Measurements from ENCODE around the gene KCNIP1.
"Not testable (repeated sequence)": the region's sequence is repeated elsewhere in the genome, so short reads cannot be mapped to it uniquely, and the experiment has no call there.

Gene KCNIP1

DNA sequence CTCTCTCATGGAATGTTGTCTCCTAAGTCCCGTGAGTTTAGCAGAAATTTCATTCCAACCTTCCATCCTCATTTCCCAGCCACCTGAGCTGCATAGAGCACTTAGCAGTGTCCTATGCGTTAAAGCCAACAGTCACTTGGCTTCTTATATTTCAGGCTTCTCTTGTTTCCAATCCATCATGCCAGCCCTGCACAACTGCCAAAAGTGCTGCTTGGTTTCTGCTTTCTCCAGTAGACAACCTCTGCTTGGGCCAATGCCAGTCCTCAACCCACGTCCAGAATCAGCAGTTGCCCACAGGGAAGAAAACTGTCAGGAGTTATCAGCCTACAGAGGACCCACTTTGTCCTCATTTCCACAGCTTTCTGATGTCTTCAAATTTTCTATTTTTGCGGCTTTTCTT, 42.5 kb downstream of the KCNIP1 start:
- peaks cover 22% of the 10 kb centered on the region for H3K27me3 Mint-ChIP-seq (ENCODE audit: low read depth)
- no peak overlapping the region for H3K27ac Mint-ChIP-seq
- peaks cover 12% of the 10 kb centered on the region for H3K9me3 Mint-ChIP-seq
- no peaks in the 10 kb centered on the region for H3K36me3 Mint-ChIP-seq (ENCODE audit: low read depth)
- H3K4me3 Mint-ChIP-seq: no peak overlapping the region
- H3K4me1 Mint-ChIP-seq (ENCODE audit: low read depth): no peaks in the 10 kb centered on the region

GRCh38 chr5:170550382-170550781, 46.6 kb downstream of the KCNIP1 start:
- H3K36me3 Mint-ChIP-seq (ENCODE audit: low read depth); H3K4me1 Mint-ChIP-seq (ENCODE audit: low read depth); H3K9me3 Mint-ChIP-seq; H3K27ac Mint-ChIP-seq; H3K4me3 Mint-ChIP-seq: not testable (repeated sequence)
- H3K27me3 Mint-ChIP-seq (ENCODE audit: low read depth): peaks cover 20% of the 10 kb centered on the region

DNA sequence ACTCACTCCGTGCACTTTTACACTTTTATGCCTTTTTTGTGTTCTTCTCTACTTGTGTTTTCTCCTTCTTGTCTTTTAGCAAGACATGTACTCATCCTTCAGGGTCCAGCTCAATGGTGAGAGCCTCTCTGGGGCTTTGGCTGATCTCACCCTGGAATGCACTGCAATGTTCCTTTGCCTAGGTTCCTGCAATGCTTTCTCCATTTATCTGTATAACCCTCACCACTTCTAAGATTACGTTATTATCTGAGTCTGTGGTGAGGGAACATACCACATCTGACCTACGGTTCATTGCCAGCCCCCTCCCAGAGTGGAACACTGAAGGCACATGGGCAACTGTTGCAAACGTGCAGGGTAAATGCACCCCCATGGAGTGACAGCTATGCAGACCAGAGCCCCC, 47.3 kb downstream of the KCNIP1 start:
- Mint-ChIP-seq H3K4me3 (no peak overlapping the region), H3K36me3 (ENCODE audit: low read depth) (no peaks in the 10 kb centered on the region), H3K27me3 (ENCODE audit: low read depth) (peaks cover 15% of the 10 kb centered on the region), H3K9me3 (no peaks in the 10 kb centered on the region), H3K27ac (no peak overlapping the region), H3K4me1 (ENCODE audit: low read depth) (no peaks in the 10 kb centered on the region)

DNA sequence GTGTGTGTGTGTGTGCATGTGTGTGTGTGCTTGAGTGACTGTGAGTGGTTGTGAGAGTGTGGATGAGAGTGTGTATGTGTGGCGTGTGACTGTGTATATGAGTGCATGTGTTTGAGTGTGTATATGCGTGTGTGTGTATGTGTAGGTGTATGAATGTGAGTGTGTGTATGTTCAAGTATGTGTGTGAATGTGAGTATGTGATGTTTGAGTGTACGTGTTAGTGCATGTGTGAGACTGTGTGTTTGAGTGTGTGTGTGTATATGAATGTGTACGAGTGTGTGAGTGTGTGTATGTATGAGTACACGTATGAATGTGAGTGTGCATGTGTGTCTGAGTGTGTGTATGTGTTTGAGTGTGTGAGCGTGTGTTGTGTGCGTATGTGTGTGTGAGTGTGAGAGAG, 47.8 kb downstream of the KCNIP1 start:
- Mint-ChIP-seq H3K4me1 (ENCODE audit: low read depth) (no peaks in the 10 kb centered on the region), H3K4me3 (no peak overlapping the region), H3K27ac (no peak overlapping the region), H3K27me3 (ENCODE audit: low read depth) (peaks cover 15% of the 10 kb centered on the region), H3K36me3 (ENCODE audit: low read depth) (no peaks in the 10 kb centered on the region), H3K9me3 (no peaks in the 10 kb centered on the region)

GRCh38 chr5:170552621-170553115, 48.8 kb downstream of the KCNIP1 start:
- no peaks in the 10 kb centered on the region for H3K4me1 Mint-ChIP-seq (ENCODE audit: low read depth)
- no peaks in the 10 kb centered on the region for H3K36me3 Mint-ChIP-seq (ENCODE audit: low read depth)
- no peaks in the 10 kb centered on the region for H3K9me3 Mint-ChIP-seq
- peaks cover 6% of the 10 kb centered on the region for H3K27me3 Mint-ChIP-seq (ENCODE audit: low read depth)
- no peak overlapping the region for H3K27ac Mint-ChIP-seq
- H3K4me3 Mint-ChIP-seq: no peak overlapping the region

DNA sequence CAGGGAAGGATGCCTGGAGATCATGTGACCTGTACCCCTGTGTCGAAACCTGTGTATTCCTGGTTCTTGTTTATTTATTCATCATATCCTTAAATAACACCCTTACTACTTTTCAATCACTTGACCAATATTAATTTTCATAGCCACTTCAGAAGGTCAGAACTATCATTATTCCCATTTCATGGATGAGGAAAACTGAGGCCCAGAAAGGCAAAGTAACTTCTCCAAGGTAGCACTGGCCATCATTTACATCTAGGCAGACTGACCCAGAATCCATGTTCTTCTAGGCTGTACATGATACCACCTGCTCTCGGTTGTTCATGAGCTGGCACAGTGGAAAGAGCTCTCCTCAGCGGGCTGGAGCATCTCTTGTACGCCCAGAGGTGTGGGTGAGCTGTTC, 49.4 kb downstream of the KCNIP1 start:
- Mint-ChIP-seq H3K4me3 (no peak overlapping the region), H3K9me3 (no peaks in the 10 kb centered on the region), H3K27ac (no peak overlapping the region), H3K27me3 (ENCODE audit: low read depth) (peaks cover 6% of the 10 kb centered on the region), H3K36me3 (ENCODE audit: low read depth) (no peaks in the 10 kb centered on the region), H3K4me1 (ENCODE audit: low read depth) (no peaks in the 10 kb centered on the region)

DNA sequence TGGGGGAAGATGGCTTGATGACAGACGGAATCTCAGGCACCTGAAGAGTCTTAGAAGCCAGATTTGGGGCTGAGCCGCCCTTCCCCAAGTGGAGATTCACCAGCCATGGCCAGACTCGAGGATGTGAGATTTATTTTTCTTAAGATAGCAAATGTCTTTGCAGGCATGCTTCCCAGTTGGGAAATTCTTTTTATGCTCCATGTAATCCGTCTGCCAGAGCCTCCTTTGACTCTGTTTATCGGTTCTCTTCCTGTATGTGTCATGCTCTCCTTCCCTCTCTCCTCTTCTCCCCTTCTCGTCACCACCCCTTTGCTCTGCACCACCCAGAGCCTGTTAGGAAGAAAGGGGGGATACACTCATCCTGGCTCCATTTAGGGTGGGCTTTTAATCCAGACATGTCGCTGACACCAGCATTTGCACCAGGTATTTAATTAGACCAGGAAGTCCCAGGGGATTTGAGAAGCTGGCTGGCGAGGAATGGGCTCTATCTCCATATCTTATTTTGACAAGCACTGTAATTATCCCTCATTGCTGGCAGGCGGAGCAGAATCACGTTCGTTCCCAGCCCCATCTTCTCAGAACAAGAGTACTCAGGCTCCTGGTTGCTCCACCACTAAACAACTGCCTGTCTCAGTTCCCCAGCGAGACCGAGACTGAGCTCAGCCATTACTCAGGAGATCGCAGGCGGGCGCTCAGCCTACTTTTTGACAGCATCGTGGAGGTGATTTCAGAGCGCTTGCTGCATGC, 50.9 kb downstream of the KCNIP1 start:
- Mint-ChIP-seq H3K4me3 (no peak overlapping the region), H3K27ac (no peak overlapping the region), H3K27me3 (ENCODE audit: low read depth) (peaks cover 17% of the 10 kb centered on the region), H3K9me3 (no peaks in the 10 kb centered on the region), H3K36me3 (ENCODE audit: low read depth) (no peaks in the 10 kb centered on the region), H3K4me1 (ENCODE audit: low read depth) (no peaks in the 10 kb centered on the region)

DNA sequence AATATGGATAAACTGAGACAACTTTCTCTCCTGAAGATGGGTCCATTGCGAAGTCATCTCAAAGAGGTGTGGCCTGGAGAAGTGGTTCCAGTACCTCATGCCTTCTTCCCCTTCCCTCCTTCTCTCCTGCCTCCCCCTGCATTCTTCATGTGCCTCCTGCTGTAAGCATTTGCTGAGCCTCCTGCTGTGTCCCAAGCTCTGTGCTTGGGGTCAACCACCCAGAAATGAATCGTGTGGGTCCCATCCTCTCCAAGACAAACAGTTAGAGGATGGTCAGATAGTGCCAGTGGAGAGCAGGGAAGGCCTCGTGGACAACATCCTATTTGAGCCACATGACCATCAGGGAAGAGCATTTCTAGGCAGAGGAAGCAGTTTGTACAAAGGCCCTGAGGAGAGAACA, 53.5 kb downstream of the KCNIP1 start:
- Mint-ChIP-seq H3K4me1 (ENCODE audit: low read depth) (no peaks in the 10 kb centered on the region), H3K36me3 (ENCODE audit: low read depth) (no peaks in the 10 kb centered on the region), H3K27ac (no peak overlapping the region), H3K27me3 (ENCODE audit: low read depth) (peaks cover 22% of the 10 kb centered on the region), H3K4me3 (no peak overlapping the region), H3K9me3 (no peaks in the 10 kb centered on the region)

DNA sequence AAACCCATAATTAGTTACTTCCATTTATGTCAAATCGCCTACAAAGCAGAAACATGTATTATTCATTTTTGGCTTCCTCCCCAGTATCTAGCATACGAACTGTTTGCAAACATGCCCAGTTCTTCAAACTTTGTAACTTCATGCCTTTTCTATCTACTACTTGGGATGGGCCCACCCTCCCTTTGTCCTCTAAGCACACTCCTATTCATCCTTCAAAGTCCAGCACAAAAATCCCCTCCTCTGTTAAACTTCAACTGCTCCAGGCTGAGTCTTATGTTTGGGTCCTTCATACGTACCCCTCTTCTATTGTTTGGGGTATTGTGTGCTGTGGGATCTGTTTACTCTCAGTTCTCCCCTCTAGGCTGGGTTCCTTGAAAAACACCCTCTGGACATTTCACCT, 55.5 kb downstream of the KCNIP1 start:
- Mint-ChIP-seq H3K4me1 (ENCODE audit: low read depth) (no peaks in the 10 kb centered on the region), H3K9me3 (no peaks in the 10 kb centered on the region), H3K27me3 (ENCODE audit: low read depth) (peaks cover 16% of the 10 kb centered on the region), H3K27ac (no peak overlapping the region), H3K36me3 (ENCODE audit: low read depth) (no peaks in the 10 kb centered on the region), H3K4me3 (no peak overlapping the region)

DNA sequence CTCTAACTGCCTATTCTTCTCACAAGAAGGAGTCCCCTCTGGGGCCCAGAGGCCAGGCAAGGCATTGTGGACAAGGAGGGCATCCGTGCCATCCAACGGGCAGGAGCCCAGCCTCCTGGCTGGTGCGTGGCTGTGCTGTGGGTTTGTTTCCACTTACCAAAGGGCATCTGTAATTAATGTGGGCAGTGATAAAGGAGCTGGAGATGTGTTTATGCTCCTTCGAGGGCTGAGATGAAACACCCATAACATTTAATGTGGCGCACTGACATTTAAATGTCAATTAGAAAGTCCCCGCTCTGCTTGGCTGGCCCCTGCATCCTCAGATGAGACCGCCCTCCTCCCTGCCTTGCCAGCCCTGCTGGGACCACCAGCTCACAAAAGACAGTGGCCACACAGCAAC, 57.1 kb downstream of the KCNIP1 start:
- no peaks in the 10 kb centered on the region for H3K4me1 Mint-ChIP-seq (ENCODE audit: low read depth)
- no peak overlapping the region for H3K4me3 Mint-ChIP-seq
- H3K9me3 Mint-ChIP-seq: no peaks in the 10 kb centered on the region
- no peak overlapping the region for H3K27ac Mint-ChIP-seq
- H3K27me3 Mint-ChIP-seq (ENCODE audit: low read depth): peaks cover 27% of the 10 kb centered on the region
- no peaks in the 10 kb centered on the region for H3K36me3 Mint-ChIP-seq (ENCODE audit: low read depth)

- Mint-ChIP-seq H3K4me3 (no peak overlapping the region), H3K27me3 (ENCODE audit: low read depth) (peaks cover 30% of the 10 kb centered on the region), H3K9me3 (no peaks in the 10 kb centered on the region), H3K36me3 (ENCODE audit: low read depth) (no peaks in the 10 kb centered on the region), H3K4me1 (ENCODE audit: low read depth) (no peaks in the 10 kb centered on the region), H3K27ac (no peak overlapping the region)
These were observed 58.5 kb downstream of the KCNIP1 start for GRCh38 chr5:170562166-170562874.

- Mint-ChIP-seq H3K9me3 (no peaks in the 10 kb centered on the region), H3K4me1 (ENCODE audit: low read depth) (no peaks in the 10 kb centered on the region), H3K27me3 (ENCODE audit: low read depth) (peaks cover 30% of the 10 kb centered on the region), H3K36me3 (ENCODE audit: low read depth) (no peaks in the 10 kb centered on the region), H3K4me3 (no peak overlapping the region), H3K27ac (no peak overlapping the region)
These were observed 59.0 kb downstream of the KCNIP1 start for GRCh38 chr5:170562875-170563228.

DNA sequence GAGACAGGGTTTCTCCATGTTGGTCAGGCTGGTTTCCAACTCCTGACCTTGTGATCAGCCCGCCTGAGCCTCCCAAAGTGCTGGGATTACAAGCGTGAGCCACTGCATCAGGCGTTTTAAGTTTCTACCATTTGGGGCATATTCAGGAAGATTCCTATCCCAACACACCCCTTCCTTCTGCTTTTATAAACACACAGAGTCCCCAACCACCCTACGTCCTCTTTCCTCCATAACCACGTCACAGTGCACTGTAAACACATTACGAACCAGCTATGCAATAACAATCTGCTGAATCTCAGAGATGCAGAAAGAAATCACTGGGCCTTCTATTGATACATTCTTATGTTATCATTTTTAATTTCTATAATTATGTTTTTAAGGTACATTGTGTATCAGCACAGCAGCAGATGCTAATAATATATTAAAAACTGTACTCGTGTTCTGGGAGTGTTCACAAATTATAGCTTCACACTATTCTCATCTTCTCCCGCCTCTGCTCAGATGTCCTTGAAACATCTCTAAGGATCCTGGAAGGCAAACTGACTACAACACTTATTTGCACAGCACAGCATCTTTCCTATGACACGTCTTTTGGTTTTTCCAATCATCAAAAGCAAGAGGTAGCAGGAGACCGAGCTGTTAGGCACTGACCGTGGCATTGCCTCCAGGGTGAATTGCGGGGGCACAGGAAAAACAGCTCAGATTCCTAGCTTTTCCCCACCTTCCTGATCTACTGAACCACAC, 60.2 kb downstream of the KCNIP1 start:
- peaks cover 24% of the 10 kb centered on the region for H3K27me3 Mint-ChIP-seq (ENCODE audit: low read depth)
- no peaks in the 10 kb centered on the region for H3K9me3 Mint-ChIP-seq
- H3K4me3 Mint-ChIP-seq: no peak overlapping the region
- no peaks in the 10 kb centered on the region for H3K36me3 Mint-ChIP-seq (ENCODE audit: low read depth)
- H3K27ac Mint-ChIP-seq: no peak overlapping the region
- no peaks in the 10 kb centered on the region for H3K4me1 Mint-ChIP-seq (ENCODE audit: low read depth)

DNA sequence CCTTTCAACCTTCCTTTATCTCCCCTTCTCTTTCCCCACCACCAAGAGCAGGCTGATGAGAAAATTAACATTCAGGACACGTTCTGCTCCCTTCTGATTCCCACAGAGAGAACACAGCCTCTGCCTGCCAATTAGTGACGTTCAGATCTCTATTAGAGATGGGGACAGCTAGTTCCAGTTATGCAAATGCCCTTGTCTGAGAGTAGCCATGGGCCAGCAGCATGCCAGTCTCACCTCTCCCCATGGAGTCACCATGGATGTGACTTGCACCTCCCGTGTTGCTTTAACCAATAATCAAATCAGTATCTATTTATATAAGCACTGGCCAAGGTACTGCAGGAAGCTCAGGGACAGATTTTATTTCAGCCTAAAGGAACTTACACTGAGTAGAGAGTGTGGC, 61.3 kb downstream of the KCNIP1 start:
- Mint-ChIP-seq H3K36me3 (ENCODE audit: low read depth) (no peaks in the 10 kb centered on the region), H3K27me3 (ENCODE audit: low read depth) (peaks cover 18% of the 10 kb centered on the region), H3K4me3 (no peak overlapping the region), H3K27ac (no peak overlapping the region), H3K9me3 (no peaks in the 10 kb centered on the region), H3K4me1 (ENCODE audit: low read depth) (no peaks in the 10 kb centered on the region)

DNA sequence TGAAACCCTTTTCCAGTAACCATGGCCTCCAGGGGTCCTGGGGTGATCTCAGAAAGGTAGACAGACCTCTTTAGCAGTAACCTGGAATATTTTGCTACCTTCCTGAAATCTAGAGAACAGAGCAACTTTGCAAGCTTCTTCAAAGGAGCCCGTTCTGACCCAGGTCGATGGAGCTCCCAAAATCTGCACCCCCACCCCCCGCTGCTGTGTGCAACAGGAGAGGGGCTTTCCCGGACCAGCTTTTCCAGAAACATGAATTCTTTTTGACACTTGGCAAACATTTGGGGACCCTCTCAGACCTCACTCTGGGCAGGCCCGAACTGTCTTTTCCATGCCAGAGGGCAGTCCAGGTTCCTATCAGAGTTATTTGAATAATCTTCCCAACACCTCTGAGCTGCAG, 65.3 kb downstream of the KCNIP1 start:
- Mint-ChIP-seq H3K27ac (no peak overlapping the region), H3K27me3 (ENCODE audit: low read depth) (peaks cover 38% of the 10 kb centered on the region), H3K4me1 (ENCODE audit: low read depth) (peaks cover 4% of the 10 kb centered on the region), H3K4me3 (no peak overlapping the region), H3K36me3 (ENCODE audit: low read depth) (no peaks in the 10 kb centered on the region), H3K9me3 (no peaks in the 10 kb centered on the region)
